GM18858 (cell line): ENCODE measurements around the gene GPR78.

ENCODE experiments used
- ATAC-seq: cut with Tn5 transposase; IDR thresholded peaks from one replicate; pipeline ENCODE4 v1.9.1; 2021; ENCODE audit not compliant: unreplicated experiment

Gene GPR78

DNA sequence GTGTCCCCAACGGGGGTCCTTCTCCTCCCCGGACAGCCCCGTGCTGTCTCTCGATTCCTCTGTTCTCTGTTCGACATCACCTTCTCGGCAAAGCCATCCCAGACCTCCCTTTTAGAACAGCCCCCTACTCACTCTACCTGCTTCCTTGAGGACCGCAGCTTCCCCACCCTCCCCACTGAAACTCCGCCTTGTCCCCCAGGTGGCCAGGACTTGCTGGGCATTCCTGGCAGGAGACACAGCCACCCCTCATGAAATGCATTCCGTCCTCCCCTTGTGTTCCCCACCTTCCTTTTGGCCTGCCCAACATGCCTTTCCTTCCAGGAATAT lies 34.8 kb upstream of the GPR78 start:
- ATAC-seq = no peak

DNA sequence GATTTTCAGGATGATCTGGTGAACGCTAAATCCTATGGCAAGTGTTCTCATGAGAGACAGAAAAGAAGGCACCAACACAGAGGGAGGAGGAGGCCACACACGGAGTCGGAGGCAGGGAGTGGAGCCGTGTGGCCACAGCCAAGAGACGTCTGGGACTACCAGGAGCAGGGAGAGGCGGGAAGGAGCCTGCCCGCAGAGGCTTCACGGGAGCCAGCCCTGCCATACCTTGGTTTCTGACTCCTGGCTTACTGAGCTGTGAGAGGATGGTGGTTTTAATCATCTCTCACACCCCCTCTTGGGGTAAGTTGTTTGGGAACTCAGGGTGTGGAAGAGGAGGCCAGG lies 33.5 kb upstream of the GPR78 start:
- ATAC-seq = no peak

DNA sequence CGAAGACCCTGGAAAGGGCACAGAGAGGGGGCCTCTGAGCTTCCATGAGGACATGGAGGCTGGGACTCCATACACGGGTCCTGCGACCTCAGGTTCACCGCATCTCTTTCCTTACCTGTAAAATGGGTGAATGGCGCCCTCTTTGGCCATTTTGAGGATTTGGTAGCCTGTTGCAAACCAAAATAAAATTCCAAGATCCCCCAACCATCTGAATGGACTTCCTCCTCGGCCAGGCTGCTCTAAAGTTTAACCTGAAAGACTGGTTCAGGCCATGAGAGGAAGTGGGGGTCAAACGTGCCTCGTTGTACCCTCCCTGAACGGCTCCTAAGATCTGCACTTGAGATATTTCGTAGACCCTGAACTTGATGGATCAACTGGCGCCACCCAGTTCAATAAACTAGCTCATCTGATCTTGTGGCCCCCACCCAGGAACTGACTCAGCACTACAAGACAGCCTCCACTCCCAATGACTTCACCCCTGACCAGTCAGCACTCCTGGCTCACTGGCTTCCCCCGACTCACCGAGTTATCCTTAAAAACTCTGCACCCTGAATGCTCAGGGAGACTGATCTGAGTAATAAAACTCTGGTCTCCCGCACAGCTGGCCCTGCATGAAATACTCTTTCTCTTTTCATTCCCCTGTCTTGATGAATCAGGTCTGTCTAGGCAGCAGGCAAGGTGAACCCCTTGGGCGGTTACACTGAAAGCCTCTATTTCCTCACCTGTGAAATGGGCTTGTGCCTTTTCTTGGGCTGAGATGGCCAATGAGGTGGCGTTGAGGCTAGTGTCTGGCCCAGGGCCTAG lies 32.9 kb upstream of the GPR78 start:
- ATAC-seq = no peak

DNA sequence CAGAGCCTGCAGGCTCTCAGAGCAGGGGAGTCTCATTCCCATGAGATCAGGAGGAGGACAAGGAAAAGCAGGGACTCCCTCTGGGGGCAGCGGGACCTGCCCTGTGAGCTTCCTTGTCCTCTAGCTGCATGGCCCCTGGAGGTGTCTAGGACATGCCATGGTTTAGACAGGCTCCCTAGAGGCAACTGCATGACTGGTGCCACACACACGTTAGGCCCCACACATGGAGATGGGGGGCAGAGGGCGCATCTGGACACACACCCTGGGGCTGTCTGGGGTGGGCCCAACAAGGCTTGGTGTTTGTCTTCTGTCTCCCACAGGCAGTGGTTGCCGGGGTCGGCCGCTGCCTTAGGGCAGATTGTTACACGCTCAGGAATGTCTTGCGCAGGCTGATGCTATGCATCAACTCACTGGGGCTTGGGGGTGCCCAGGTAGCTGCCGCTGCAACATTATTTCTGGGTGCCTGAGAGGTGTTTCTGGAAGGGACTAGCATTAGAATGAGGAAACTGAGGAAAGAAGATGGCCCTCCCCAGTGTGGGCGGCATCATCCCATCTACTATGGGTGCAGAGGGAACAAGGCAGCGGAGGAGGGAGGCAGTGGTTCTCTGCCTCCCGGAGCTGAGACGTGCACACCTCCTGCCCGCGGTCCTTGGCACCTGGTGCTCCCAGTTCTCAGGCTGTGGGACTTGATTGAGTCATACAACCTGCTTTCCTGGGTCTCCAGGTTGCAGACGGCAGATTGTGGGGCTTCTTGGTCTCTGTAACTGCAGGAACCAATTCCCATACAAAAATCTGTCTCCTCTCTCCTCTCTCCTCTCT lies 32.1 kb upstream of the GPR78 start:
- no peak for ATAC-seq

DNA sequence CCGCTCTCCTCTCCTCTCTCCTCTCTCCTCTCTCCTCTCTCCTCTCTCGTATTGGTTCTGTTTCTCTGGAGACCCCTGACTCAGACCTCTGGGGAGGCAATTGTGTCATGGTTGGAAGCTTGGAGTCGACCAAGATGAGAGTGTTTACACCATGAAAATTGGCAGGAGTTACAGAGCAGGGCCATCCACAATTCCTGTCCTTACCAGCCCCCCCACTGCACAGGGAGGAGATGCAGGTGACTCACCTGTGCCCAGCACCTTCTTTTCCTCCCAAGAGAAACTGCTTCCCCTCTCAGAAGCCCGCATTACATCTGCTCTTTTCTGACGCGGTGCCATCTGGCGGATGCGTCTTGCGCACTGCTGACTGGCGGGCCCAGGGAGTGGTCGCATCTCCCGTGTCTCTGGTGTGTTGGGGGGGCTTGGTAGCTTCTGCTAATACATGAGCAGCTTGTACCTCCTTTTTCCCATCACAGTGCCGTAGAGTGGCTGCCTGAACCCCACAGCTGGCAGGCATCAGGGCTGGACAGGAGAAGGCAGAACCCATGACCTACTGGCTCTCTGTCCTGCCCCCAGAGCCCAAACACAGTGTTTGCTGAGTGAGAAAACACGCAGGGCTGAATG lies 31.4 kb upstream of the GPR78 start:
- ATAC-seq = no peak

DNA sequence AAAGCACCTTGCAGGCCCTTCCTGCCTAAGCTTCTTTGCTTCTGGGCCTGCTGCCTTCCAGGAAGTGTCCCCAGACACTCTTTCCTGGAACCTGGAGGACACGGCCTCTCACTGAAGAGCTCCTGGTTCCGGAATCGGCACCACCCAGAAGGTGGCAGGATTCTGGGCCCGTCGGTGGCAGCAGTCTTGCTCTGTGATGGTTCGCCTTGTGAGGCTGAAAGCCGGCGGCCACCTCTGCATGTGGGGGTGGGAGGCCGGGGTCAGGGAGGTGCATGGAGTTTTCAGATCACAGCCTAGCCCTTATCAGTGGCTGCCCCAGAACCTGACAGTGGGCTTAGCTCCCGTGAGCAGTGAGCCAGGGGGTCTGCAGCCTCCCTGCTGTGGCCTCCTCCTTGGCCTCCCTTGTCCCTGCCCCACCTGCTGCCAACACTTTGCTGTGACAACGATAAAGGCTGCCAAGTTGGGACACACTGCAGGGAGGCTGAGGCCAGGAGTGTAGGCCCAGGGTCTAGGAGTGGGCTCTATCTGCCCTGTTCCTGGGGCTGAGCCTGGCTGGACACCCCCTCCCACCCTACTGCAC lies 30.8 kb upstream of the GPR78 start:
- no peak for ATAC-seq

DNA sequence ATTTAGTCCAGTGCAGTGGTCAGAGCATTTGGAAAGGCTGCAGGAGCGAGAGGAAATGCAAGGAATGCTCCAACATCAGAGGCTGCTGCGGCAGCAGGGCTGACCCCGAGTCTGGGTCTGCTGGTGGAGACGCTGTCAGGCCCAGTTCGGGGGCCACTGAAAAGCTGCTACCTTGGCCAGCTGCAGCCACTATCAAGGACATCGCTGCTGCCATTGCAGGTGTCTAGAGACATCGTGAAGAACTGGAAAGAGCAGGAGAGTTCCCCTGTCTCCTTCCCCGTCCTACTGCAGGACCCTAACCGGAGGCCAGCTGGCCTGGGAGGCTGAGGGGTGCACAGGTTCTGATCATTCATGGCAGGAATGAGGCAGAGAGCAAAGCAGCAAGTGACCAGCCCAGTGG lies 29.5 kb upstream of the GPR78 start:
- ATAC-seq = no peak

DNA sequence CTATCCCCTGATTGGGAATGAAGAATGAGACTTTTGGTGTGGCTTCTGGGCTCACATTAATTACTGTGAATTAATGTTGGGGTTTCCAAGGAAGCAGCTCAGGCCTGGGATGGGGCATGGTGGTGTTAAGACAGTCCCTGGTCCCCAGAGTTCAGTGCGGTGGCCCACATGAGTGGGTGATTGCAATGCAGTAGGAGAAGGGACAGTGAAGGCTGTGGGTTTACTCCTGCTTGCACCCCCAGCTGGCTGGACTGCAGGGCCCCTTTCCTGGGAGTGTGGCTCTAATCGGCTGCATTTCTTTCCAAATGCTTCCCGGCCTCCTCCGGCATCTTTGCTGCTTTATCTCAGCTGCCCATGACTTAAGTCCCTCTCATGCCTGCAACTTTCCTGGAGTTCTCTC lies 28.2 kb upstream of the GPR78 start:
- ATAC-seq = no peak

DNA sequence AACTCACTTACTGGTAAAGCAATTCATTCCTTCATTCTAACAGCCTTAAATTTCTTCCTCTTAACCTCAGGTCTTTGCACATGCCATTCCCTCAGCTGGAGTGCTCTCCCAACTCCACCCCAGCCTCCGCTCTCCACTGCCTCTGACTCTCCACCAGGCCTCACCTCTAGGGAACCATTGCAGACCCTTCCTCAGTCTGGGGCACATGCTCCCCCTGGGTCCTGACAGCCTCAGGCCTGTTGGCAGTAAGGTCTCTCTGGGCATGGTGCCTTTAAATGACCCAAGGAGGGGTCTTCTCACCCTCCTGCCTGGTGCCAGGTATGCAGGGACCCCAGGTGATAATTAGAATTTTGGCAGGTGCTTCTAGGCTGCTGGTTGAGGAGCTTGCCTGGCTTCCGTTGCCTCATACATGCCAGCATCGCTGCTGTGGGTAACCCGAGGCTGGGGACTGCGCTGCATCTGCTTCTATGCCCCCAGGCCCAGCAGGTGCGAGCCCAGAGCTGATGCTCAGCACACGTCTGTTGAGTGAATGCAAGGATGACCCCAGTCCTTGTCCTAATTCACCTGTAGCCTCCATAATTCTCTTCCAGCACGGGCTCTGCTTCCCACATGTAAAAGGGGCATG lies 27.5 kb upstream of the GPR78 start:
- ATAC-seq = no peak

DNA sequence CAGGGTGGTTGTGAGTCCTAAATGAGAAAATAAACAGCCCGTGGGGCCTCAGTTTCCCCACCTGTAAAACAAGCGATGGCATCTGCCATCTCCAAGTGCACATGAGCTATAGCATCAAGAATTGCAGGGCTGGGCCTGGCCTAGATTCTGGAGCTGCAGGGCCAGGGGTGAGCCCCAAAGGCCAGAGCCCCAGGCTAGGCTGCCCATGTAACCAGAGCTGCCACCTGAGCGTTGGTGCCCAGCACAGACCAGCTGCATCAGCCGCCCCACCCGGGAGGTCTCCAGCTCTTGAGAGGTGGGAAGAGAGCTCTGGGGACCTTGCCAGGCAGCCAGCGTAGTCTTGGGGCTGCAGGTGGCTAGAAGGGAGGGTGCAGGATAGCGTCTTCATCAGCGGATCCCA lies 27.0 kb upstream of the GPR78 start:
- ATAC-seq = no peak

DNA sequence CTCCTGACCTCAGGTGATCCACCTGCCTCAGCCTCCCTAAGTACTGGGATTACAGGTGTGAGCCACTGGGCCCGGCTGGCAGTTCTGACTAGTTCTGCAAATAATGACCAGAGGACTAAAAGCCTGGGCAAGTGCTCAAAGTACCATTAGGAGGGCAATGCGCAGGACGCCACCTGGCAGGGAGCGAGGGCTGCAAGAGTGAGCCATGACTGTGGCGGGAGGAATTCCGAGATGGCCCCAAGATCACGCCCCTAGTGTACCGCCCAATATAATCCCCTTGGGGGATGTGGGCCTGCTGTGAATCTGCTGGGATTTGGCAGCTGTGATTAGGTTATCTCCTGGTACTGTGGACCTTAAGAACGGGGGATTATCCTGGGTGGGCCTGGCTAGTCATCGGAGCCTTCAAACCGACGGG lies 26.2 kb upstream of the GPR78 start:
- ATAC-seq = no peak

DNA sequence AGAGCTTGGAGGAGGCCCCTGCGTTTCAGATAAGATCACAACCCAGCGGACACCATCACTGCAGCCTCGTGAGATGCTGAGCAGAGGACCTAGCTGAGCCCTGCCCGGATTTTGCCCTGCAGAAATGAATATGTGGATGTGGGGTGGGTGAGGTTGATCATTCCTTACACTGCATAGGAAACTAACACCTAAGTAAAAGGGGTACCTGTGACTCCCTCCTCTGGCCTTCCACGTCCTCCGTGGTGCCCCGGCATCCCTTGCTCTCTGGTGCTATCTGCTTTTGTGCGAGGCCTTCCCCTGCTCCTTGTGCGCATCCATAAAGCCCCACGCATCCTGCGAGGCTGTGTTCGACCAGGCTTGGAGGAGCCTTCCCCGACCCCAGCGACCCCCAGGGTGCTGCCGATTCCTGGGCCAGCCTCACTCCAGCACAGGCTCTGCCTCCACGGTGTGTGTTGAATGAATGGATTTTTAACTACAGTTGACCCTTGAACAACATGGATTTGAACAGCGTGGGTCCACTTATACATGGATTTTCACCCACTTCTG lies 25.6 kb upstream of the GPR78 start:
- no peak for ATAC-seq

DNA sequence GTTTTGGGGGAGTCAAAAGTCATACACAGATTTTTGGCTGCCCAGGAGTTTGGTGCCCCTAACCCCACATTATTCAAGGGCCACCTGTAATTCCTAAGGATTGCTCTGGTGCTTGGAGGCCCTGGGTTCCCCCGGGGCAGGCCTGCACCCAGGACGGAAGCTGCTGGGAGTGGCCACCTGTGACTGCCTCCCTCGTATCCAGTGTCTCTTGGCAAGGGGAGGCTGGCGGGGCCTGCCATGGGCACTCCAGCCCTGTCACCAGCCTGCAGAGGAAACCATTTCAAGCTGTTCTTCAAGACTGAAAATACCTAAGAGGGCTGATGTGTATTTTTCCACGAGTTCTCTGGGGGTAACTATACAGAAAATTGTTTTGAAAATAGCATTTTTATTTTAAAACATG lies 24.5 kb upstream of the GPR78 start:
- no peak for ATAC-seq

DNA sequence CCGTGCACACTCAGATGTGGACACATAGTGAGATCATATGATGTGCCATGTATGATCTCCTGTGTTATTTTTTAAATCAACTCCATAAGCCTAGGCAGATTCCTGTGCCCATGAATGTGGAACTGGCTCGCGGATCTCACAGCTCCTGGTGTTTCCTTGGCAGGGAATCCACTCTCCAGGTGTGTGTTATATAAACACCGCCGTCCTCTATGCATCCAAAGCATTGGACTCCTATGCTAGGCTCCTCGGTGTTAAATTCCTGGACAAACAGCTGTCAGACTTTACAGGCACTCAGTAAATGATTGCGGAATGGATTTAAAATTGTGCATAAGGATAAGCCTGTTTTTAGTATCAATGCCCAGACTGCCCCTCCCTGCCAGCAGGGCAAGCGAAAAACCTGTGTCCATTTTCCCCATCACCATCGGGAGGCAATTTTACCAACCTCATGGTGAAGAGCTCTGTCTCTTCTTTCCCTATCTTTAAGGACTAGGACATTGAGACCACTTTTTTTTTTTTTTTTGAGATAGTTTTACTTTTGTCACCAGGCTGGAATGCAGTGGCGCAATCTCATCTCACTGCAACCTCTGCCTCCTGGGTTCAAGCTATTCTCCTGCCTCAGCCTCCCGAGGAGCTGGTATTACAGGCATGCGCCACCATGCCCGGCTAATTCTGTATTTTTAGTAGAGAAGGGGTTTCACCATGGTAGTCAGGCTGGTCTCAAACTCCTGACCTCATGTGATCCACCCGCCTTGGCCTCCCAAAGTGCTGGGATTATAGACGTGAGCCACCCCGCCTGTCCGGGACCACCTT lies 23.6 kb upstream of the GPR78 start:
- no peak for ATAC-seq

DNA sequence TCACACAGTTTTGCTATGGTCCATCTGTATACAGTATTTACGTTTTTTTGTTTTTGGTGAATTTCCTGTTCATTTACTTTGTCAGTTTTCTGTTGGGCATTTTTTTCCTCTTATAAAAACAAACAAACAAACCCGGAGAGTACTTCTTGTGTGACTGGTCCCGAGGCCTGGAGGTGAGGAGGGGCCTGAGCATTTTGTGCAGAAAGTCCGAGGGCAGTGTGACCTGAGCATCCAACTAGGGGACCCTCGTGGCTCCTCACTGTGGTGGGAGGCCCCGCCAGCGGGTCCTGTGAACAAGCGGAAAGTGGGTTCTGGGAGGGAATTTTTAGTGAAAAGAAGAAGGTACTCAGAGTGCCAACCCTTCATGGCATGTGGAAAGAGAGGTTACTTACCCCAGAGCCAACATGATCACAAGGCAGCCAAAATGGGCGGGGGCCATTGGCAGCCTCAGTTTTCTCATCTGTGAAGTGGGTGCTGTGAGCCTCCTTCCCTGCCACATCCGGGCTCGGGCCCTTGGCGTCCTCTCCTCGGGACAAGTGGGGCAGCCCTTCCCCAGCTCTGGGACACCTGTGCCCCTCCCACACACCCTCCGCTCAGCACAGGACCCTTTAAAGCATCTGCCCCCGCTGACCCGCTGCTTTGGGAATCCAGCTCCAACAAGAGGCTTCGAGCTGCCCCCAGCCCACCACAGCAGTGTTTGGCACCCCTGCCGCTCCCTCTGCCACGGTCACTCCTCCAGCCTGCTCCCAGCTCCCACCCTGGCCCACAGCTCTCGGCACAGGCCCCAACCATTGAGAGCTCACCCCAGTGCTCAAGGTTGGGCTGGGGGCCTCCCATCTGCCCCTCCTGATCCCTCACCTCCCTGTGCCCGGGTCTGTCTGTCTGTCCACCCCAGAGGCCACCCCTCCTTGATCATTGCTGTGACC lies 22.8 kb upstream of the GPR78 start:
- no peak for ATAC-seq

DNA sequence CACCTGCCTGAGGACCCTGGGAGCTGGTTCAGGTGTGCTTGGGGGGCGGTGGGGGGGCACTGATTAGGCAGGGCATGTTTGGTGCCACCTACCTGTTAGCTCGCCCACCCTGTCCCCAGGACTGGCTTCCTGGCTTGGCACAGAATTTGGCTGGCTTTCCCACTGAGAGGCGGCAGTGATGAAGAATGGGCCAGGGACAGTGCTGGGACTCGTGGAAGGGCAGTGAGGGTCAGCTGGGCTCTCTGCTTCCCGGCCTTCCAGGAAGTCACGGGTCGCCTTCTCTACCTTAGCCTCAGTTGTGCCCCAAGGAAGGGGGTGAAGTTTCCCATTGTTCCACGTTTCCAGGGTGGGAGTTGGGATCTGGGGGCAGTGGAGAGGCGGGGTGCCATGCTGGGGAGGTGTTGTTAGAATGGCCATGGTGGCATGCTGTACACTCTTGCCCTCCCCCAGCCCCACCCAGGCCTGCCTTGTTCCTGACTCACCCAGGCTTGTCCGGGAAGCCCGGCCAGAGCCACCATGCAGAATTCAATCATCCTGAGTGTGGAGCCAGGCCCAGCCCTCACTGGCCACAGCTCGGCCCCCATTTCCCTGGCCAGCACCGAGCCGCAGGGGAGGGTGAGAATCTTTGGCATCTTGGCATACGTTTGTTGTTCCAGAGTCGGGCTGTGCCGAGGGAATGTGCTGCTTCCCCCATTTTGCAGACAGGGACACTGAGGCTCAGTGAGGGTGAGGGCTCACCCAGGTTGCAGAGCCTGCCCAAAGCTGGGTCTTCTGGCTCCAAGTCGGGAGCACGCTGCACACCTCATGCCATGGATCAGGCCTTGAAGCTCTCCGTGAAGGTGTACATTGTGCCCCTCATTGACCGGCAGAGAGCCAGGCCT lies 21.9 kb upstream of the GPR78 start:
- no peak for ATAC-seq

DNA sequence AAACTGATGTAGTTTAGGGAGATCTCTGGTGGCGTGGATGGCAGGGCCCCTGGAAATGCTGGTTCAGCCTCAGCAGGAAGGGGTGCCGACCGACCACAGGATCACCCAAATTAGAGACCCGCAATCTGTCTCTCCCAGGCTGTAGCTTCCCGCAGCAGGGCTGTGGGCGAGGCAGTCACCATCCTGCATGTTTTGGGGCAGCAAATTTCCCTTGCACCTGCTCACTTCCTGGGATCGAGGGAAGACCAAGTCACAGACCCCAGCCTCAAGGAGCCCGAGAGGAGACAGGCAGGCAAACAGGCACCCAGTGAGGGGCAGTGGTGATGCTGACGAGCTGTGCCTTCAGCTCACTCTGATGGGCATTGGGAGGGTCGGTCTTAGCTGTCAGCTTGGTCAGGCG lies 21.2 kb upstream of the GPR78 start:
- no peak for ATAC-seq

DNA sequence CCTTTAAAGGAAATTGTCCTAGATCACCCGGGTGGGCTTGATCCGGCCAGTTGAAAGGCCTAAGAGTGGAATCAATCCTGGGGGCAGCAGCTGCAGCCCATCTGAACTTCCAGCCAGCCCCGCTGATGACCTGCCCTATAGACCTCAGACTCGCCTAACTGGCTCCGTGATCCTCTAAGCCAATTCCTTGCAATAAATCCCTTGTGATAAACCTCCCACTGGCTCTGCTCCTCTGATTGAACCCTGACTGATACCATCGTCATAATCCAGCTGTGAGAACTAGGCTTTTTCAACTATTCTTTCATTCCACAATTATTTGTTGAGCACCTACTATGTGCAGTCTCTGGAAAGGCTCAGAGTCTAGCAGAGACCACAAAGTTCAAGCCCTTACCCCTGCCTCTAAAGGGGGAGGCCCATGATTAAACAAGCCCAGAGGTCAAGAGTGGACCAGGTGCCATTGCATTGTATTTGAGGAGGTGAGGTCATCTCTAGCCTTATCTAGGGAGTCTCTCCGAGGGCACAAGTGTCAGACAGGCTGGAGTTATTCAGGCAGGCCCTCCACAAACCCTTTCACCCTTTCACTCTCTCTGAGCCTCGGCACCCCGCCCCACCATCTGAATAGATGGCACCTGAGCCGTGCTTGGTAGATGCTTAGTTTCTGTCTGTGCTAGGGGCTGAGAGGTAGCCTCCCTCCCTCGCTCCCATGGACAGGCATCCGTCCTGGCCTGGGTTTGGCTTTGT lies 20.5 kb upstream of the GPR78 start:
- ATAC-seq = no peak
